ENCODE data around the gene OTOA. TPM values are rescaled to one million over a fixed set of nuclear protein-coding genes. Genes with fewer than 3 reads are reported as not detected.

Gene OTOA
- total and polyA plus RNA-seq, 2 of the 8 experiments (the other 6 are each of a cell fraction or from before 2014, with no cell fraction given) = 0.06 to 0.32 TPM

DNA sequence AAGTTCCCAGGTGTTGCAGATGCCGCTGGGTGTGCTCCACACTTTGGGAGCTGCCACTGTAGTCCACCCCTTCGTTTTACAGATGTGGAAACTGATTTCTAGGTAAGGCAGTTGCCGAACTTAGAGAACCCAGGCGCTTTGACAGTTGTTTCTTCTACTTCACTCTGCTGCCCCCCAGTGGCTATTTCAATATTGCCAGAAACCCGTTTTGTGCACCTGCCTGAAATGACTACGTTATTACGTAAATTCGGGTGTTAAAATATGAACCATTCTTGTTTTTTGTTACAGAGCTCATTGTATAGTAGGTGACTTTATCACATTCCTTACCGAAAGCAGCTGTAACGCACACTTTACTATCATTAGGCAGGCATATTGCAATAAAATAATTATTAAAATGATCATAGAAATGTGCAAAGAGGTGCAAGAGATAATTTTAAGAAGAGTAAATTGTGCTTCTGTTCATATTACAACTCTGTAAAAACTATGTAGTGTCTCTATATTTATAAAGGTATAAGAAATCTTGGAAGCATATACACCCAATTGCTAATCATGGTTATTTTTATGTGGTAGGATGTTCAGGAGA is 44.9 kb downstream of the OTOA start (continued):
- TF ChIP-seq, protein P1, sequence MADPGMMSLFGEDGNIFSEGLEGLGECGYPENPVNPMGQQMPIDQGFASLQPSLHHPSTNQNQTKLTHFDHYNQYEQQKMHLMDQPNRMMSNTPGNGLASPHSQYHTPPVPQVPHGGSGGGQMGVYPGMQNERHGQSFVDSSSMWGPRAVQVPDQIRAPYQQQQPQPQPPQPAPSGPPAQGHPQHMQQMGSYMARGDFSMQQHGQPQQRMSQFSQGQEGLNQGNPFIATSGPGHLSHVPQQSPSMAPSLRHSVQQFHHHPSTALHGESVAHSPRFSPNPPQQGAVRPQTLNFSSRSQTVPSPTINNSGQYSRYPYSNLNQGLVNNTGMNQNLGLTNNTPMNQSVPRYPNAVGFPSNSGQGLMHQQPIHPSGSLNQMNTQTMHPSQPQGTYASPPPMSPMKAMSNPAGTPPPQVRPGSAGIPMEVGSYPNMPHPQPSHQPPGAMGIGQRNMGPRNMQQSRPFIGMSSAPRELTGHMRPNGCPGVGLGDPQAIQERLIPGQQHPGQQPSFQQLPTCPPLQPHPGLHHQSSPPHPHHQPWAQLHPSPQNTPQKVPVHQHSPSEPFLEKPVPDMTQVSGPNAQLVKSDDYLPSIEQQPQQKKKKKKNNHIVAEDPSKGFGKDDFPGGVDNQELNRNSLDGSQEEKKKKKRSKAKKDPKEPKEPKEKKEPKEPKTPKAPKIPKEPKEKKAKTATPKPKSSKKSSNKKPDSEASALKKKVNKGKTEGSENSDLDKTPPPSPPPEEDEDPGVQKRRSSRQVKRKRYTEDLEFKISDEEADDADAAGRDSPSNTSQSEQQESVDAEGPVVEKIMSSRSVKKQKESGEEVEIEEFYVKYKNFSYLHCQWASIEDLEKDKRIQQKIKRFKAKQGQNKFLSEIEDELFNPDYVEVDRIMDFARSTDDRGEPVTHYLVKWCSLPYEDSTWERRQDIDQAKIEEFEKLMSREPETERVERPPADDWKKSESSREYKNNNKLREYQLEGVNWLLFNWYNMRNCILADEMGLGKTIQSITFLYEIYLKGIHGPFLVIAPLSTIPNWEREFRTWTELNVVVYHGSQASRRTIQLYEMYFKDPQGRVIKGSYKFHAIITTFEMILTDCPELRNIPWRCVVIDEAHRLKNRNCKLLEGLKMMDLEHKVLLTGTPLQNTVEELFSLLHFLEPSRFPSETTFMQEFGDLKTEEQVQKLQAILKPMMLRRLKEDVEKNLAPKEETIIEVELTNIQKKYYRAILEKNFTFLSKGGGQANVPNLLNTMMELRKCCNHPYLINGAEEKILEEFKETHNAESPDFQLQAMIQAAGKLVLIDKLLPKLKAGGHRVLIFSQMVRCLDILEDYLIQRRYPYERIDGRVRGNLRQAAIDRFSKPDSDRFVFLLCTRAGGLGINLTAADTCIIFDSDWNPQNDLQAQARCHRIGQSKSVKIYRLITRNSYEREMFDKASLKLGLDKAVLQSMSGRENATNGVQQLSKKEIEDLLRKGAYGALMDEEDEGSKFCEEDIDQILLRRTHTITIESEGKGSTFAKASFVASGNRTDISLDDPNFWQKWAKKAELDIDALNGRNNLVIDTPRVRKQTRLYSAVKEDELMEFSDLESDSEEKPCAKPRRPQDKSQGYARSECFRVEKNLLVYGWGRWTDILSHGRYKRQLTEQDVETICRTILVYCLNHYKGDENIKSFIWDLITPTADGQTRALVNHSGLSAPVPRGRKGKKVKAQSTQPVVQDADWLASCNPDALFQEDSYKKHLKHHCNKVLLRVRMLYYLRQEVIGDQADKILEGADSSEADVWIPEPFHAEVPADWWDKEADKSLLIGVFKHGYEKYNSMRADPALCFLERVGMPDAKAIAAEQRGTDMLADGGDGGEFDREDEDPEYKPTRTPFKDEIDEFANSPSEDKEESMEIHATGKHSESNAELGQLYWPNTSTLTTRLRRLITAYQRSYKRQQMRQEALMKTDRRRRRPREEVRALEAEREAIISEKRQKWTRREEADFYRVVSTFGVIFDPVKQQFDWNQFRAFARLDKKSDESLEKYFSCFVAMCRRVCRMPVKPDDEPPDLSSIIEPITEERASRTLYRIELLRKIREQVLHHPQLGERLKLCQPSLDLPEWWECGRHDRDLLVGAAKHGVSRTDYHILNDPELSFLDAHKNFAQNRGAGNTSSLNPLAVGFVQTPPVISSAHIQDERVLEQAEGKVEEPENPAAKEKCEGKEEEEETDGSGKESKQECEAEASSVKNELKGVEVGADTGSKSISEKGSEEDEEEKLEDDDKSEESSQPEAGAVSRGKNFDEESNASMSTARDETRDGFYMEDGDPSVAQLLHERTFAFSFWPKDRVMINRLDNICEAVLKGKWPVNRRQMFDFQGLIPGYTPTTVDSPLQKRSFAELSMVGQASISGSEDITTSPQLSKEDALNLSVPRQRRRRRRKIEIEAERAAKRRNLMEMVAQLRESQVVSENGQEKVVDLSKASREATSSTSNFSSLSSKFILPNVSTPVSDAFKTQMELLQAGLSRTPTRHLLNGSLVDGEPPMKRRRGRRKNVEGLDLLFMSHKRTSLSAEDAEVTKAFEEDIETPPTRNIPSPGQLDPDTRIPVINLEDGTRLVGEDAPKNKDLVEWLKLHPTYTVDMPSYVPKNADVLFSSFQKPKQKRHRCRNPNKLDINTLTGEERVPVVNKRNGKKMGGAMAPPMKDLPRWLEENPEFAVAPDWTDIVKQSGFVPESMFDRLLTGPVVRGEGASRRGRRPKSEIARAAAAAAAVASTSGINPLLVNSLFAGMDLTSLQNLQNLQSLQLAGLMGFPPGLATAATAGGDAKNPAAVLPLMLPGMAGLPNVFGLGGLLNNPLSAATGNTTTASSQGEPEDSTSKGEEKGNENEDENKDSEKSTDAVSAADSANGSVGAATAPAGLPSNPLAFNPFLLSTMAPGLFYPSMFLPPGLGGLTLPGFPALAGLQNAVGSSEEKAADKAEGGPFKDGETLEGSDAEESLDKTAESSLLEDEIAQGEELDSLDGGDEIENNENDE (IDR thresholded peaks at IDR 0.05; ENCODE audit: insufficient replicate concordance, low read length) = no peak
- TF ChIP-seq, protein P2, sequence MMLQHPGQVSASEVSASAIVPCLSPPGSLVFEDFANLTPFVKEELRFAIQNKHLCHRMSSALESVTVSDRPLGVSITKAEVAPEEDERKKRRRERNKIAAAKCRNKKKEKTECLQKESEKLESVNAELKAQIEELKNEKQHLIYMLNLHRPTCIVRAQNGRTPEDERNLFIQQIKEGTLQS (IDR thresholded peaks at IDR 0.05; ENCODE audit: insufficient read depth, low read depth, low read length) = no peak
- TF ChIP-seq, protein P3, sequence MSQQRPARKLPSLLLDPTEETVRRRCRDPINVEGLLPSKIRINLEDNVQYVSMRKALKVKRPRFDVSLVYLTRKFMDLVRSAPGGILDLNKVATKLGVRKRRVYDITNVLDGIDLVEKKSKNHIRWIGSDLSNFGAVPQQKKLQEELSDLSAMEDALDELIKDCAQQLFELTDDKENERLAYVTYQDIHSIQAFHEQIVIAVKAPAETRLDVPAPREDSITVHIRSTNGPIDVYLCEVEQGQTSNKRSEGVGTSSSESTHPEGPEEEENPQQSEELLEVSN (IDR thresholded peaks at IDR 0.05) = no peak
- TF ChIP-seq RFX5 (IDR thresholded peaks at IDR 0.05; ENCODE audit: borderline replicate concordance, low read depth, low read length) (no peak), SIX5 (IDR thresholded peaks at IDR 0.05; ENCODE audit: low read depth, low read length) (no peak), CHD2 (IDR thresholded peaks at IDR 0.05; ENCODE audit: low read length) (no peak), CHD1 (IDR thresholded peaks at IDR 0.05; ENCODE audit: low read depth, low read length) (no peak)

Measured in H1 (cell line).